Epithelial cell of proximal tubule (primary cell): ENCODE measurements around the gene LFNG. TPM values are rescaled to one million over a fixed set of nuclear protein-coding genes. Genes with fewer than 3 reads are reported as not detected.

Experiments
- DNase-seq: peaks from one replicate; pipeline ENCODE4 v3.0.0-alpha.2; 2011; ENCODE audit warnings: low read depth
- H3K4me3 ChIP-seq: 2 replicates; pipeline ENCODE4 v1.5.1; 2011; ENCODE audit warnings: low read depth, mild to moderate bottlenecking, low read length
- CTCF ChIP-seq: conservative IDR thresholded peaks from 2 replicates; pipeline ENCODE4 v1.5.1; 2012; ENCODE audit warnings: low read depth, mild to moderate bottlenecking, low read length
- total RNA-seq: library from RNA; depleted of rRNA; stranded (reverse); fragments of >200 nt; gene quantifications from 2 replicates; pipeline ENCODE4 v1.2.3, GENCODE V29; 2015

Gene LFNG
- total RNA-seq, 1 donor from 2014 or later = 32.1 TPM

DNA sequence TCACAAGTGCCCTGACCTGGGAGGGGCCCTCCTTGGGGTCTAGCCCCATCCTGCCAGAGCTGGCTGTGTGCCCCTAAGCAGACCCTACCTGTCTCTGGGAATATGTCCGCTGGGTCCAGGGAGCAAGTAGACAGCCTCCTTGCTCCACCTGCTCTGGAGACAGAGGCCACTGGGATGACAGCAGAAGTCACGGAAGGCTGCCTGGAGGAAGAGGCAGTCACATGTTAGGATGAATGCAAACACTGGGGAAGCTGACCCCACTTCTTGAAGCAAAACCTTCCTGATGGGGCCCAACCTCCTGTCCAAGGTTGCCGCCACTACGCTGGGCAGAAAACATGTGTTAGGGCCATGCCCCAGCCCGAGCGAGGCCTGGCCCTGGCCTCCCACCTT, 11.7 kb upstream of the LFNG start:
- no peak for DNase-seq
- no peak for TF ChIP-seq CTCF
- no peak overlapping the region for H3K4me3 ChIP-seq

DNA sequence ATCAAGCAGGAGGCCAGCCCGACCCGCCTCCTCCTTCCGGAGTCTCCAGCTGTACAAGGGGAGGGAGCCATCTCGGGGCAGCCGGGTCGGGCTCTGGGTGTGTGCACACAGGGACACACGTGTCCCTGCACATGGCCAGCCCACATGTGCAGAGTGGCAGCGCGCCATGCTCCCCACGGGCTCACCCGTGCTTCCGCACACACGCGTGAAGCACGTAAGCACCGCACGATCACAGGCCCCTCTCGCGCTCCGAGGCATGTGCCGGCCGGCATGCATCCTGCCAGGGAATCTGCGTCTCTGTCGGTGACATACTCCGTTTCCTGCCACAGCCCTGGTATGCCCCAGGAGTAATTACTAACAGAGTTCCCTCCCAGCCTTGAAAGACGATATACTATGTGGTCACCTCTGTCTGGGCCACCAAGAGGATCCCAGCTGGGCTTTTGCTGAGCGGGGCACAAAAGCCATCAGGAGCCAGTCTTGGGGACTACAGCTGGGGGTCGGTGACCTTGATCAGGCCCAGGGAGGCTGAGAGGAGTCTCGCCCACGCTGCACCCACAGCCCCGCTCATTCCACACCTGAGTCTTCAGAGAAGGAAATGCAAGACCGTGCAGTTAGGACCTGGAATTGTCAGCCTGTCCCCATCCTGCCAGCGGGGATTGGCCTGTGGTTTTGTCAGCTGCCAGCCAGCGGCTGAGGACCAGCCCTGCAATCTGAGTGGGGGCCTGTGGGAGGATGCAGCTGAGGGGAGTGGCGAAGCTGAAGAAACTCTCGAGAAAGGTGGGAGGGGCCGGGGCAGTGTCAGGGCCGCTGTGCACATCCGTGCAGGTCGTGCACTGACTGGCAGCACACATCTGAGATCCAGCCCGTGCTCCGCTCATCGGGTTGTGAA, 11.0 kb upstream of the LFNG start:
- no peak for TF ChIP-seq CTCF
- no peak overlapping the region for H3K4me3 ChIP-seq
- DNase-seq = no peak

- no peak for DNase-seq
- TF ChIP-seq CTCF = no peak
Observed at GRCh38 chr7:2509298-2509906, 10.2 kb upstream of the LFNG start.

DNA sequence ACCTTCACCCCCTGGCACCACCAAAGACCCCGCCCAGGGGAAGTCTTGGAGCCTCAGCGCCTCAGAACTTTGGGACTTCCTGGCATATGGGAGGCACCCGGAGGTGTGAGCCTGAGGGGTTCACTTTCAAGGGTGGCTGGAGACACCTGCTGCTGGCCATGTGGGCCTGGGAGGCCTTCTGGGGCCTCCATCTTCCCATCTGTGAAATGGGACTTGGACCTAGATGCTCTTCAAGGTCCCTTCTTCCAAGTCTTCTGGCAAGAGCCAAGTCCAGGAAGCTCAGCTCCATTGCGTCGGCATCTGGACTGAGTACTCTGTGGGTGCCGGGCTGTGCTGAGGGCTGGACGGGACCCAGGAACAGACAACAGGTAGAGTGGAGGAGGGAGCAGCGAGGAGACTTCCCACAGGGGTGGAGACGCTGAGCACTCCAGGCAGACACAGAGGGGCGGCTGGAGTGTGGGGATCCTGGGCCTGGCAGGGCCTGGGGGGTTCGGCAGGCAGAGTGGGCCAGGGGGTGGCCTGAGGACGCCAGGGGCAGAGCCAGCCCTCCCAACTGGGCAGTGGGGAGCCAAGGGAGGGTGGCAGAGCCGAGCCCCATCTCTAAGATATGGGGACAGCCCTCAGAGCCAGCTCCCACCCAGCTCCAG, 9.3 kb upstream of the LFNG start:
- no peak for DNase-seq
- TF ChIP-seq CTCF = no peak
- H3K4me3 ChIP-seq = no peak overlapping the region

More at GRCh38 chr7:2509298-2509906, 10.2 kb upstream of the LFNG start:
- no peak overlapping the region for H3K4me3 ChIP-seq

DNA sequence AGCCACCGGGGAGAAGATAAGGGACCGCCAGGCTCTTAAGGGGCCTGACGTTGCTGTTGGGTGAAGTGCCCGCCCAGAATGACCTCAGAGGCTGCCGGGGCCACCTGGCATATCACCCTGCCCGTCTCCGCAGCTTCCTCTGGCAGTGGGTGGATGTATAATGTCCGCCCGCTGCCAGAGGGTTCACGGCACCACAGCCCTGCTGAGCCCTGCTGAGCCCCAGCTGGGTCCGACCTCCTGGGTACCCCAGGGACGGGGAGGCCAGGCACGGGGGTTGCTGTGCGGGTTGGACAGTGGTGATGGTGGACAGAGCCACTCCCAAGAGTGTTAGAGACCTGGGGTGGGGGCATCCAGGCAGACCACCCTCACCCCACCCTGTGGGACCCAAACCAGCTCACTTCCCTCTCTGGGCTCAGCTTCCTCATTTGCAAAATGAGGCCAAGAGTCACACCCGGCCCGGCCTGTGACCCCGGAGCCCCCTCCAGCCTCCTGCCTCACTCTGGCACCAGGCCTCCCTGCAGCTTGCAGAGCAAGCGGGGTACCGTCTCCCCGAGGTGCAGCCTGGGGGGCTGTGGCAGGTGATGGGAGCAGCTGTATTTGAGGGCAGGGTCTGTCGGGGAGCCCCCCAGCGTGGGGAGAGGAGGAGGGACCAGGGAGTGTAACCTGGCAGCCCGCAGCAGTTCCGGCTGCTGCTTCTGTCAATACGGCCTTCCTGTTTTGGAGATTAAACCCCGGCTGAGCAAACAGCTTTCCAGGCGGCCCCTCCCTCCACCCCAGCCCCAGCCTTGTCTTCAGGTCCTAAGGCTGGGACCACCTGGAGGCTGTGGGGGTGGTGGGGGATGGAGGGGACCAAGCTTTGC, 8.4 kb upstream of the LFNG start:
- no peak overlapping the region for H3K4me3 ChIP-seq
- TF ChIP-seq CTCF = no peak
- DNase-seq = no peak

GRCh38 chr7:2511769-2512168, 7.8 kb upstream of the LFNG start:
- DNase-seq = no peak
- H3K4me3 ChIP-seq = no peak overlapping the region
- TF ChIP-seq CTCF = no peak
